HG02678 (cell line): ENCODE measurements around the gene FAM237A.

Experiments
- ATAC-seq: cut with Tn5 transposase; IDR thresholded peaks from one replicate; pipeline ENCODE4 v1.9.1; 2021; ENCODE audit warnings: mild to moderate bottlenecking, moderate library complexity; ENCODE audit not compliant: unreplicated experiment

FAM237A gene

DNA sequence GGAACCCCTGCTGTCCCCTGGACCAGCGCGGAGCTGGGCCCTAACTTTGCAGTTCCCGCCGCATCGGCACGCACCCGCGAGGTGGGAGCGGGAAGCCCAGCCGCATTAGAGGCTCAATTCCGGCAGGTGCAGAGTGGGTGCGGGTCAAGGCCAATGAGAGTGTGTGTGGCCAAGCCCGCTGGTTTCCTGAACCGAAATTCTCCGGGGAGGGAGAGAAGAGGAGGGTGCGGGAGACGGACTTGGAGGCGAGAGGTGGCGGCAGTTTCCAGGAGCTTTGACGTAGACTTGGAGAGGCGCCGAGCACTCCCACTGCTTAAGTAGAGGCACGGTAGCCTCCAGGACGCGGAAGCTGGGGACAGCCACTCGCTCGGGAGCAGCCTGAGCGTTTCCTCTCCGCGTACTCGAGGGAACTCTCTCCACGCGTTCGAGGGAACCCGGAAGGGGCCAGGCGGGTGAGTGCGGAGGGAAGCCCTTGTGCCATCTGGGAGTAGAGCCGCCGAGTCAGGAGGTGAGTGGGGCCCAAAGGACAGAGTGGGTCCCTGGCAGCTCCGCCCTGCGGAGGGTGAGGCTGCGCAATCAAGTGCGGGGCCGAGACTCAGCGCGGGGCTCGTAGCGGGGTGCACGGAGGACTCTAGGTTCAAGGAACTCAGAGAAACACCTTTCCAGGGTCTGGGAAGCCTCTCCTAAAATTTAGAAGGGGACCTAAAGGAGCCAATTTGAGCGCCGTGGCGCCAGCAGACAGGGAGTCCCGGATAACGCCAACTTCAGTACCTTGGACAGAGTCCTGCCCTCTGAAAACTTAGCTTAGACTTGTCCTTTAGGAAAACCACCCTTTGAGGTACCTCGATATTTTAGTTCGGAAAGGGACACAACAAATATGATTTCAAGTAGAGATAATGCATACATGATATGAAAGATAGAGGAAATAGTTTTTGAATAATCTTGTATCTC lies at the start of gene FAM237A:
FAM237A (plus strand) TSS at position 413 of the 951 bp plus-strand sequence. CDS start 1,750 bp downstream, outside the sequence.
- ATAC-seq: no peak

DNA sequence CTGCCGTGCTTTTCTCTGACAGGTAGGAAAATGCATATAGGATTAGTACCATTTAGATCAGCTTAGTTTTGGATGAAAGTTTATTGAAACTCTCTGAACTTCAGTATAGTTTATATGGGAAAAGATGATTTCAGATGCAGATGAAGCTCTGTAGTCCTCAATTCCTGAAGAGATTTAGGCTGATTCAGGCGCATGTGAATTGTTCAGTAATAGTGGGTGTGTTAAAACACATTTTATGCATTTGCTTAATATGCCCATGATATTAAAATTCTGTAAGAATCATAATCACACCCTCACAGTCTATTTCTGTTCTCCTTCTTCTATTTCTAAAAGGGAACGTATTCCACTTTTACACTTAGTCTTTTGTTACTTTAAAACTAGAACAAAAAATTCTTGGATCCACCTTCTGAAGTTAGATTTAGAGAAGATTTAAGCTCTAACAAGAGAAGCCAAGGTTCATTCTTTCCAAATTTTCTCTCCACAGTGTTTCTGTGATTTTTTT lies 44.5 kb upstream of the FAM237A start:
- ATAC-seq: no peak

DNA sequence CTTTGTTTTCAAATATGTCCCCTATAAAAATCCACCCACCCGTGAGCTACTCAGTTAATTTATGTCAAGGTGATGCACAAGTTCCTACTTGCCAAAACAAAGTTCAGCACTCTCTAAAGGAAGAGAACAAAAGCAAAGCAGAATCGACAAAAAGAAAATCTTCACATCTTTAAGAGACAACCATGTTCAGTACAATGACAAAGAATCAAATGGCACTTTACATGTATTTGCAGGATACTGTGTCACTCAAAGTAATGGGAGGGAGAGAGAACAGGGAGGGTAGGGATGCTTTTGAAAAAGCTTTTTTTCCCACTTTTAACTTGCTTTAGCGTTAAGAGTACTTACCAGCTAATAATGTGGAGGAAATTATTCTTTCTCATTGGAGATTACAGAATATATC lies 39.0 kb upstream of the FAM237A start:
- no peak for ATAC-seq

DNA sequence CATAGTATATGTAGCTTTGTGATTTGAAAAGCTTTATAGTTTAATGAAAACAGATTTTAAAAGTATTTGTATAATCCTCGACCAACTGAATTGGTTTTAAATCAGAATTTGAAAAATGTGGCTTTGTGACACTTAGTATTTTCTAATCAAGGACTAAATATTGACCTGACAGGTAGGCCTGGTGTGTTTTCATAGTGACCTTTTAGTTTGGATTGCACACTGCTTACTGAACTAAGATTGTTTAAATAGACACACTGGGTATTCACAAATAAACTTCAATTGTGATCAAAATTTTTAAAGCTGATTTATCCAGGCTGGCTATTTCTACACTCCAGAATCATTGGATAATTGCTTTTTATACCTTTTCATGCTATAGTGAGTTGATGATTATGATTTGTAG lies 31.8 kb upstream of the FAM237A start:
- ATAC-seq: no peak

- no peak for ATAC-seq
Measured at GRCh38 chr2:206611191-206611590, 31.1 kb upstream of the FAM237A start.

- ATAC-seq: no peak
Measured at GRCh38 chr2:206611736-206612135, 30.6 kb upstream of the FAM237A start.

DNA sequence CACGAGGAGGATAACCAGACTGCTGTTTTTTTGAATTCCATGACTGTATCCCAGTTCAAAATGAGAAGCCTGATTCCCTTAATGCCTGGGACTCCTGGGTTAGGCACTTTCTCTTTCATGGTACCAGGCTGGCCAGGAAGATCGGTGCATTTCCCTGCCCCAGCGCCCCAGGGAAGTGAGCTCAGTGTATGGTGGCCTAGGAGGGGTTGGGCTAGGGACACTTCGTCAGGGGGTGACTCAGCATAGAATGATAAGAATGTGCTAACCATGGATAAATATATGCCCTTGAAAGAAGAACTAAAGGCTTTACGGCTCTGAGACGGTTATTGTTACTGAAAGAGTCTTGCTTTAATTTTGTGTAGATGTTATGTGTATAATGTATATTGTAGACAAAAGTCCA lies 27.5 kb upstream of the FAM237A start:
- ATAC-seq: no peak

- ATAC-seq: no peak
Measured at GRCh38 chr2:206615417-206616089, 26.7 kb upstream of the FAM237A start.

- no peak for ATAC-seq
Measured at GRCh38 chr2:206616151-206616550, 26.1 kb upstream of the FAM237A start.

GRCh38 chr2:206619011-206619410 lies 23.3 kb upstream of the FAM237A start:
- no peak for ATAC-seq

DNA sequence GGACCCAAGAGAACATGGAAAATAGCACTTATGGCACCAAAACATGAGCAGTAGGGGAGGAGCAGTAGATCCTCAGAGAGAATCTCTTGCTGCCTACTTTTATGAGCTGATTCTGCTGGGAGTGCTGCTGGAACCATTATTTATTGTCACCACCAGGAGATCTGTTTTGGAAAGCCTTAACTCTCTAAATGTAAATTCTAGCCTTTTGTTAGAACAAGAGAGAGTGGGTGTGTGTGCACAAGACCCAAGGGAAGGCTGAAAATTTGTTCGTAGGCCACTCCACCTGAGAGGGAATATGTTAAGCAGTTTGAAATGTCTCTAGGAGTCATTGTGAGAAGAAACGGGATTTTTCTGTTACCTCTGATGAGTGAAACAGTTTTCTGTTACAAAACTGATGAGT lies 16.2 kb upstream of the FAM237A start:
- ATAC-seq: no peak

GRCh38 chr2:206627632-206628031 lies 14.7 kb upstream of the FAM237A start:
- no peak for ATAC-seq

- no peak for ATAC-seq
Measured at GRCh38 chr2:206631340-206631739, 10.9 kb upstream of the FAM237A start.

DNA sequence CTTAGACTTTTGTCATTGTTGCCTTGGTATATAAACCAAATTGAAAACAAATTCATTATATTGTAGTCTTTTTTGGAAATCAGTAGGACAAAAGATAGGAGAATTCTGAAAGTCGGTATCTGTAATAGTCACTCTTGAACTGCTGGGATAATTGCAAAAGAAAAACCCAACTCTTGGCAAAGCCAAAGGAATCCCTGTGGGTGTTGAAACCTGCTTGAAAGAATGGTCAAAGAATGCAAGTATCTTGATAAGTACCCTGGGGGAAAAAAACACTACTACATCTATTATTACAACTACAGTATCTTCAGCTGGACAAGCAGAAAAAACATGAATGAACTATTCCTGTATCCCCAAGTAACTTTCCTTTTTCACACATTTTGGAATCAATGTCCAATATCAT lies 7.3 kb upstream of the FAM237A start:
- ATAC-seq: no peak

DNA sequence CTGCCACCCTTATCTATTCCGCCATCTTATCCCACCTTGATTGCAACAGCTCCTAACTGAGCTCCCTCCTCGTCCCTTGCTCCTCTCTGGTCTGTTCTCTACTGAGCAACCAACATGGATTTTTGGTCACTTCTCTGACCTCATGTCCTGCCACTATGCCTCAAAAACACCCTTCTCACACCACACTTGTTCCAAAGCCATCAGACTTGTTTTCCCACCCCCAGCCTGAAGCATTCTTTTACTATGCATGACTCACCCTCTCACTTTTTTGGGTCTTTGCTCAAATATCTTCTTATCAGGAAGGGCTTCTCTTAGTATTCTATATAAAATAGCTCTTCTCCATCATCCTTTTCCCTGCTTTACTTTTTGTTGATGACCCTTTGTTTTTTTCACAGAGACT lies 2.7 kb upstream of the FAM237A start:
- no peak for ATAC-seq

- ATAC-seq: no peak
Measured at GRCh38 chr2:206641226-206641625, 1.1 kb upstream of the FAM237A start.

DNA sequence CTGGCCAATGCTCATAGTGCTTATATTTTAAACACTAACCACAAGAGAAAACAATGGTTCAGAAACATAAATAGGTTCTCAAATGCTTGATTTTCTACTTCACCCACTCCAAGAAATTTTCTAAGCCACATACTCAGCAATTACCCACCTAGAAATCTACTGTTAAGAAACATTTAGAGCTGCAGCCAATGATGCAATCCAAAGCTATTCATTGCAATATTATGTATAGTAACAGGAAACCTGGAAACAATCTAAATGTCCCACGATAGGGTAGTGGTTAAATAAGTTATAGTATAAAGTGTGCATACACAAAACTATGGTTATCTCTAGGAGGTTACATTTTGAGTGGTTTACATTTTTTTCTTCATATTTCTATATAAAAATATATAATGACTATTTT lies 5.7 kb downstream of the FAM237A start:
- ATAC-seq: no peak

DNA sequence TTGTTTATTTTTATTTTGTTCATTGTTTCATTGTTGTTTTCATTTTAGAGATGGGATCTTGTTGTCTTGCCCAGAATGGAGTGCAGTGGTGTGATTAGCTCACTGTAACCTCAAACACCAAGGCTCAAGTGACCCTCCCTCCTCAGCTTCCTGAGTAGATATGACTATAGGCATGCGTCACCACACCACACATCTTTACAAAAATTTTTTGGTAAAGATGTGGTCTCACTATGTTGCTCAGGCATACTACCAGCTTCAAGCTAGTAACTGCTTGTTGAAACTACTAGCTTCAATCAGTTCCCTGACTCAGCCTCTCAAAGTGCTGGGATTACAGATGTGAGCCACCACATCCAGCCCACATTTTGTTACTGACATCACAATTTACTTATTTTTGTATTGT lies 14.8 kb downstream of the FAM237A start:
- no peak for ATAC-seq

DNA sequence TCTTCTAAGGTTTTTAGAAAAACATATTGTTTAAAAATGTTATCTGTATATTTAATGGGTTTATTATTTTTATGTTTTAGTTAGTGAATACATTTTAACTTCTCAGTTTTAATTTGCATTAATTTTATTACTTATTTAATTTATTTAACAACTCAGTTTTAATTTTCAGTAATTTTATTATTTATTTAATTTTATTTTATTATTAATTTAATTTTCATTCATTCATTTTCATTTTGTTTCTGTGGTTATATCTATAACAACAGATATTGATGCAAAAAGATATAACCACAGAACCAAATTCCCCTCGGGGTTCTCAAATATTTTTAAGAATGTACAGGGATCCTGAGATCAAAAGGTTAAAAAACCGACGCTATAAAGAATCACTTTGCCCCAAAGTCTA lies 23.0 kb downstream of the FAM237A start:
- no peak for ATAC-seq

- ATAC-seq: no peak
Measured at GRCh38 chr2:206670531-206671319, 28.4 kb downstream of the FAM237A start.

- ATAC-seq: no peak
Measured at GRCh38 chr2:206683546-206683945, 41.3 kb downstream of the FAM237A start.
